GM19397 (cell line): ENCODE data around the gene HNF1B.

Source experiments
- ATAC-seq: cut with Tn5 transposase; IDR thresholded peaks from one replicate; pipeline ENCODE4 v1.9.1; 2021; ENCODE audit warnings: mild to moderate bottlenecking, moderate library complexity; ENCODE audit not compliant: unreplicated experiment

The HNF1B gene

GRCh38 chr17:37762666-37763065, 17.8 kb upstream of the HNF1B start:
- ATAC-seq, result no peak

DNA sequence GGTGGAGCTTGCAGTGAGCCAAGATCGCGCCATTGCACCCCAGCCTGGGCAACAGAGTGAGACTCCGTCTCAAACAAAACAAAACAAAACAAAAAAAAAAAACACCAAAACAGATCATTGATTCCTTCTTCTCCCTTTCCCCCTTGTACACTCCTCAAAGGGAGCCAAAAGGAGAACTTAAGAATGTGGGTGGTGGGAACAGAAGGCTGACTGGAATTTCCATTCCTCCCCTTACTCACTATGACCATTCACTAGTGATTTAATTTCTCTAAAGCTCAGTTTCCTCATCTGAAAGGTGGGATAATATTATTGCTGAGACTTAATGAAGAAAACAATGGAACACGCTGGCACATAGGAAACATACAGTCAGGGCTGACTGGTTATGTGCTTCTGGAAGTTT, 17.1 kb upstream of the HNF1B start:
- ATAC-seq, result no peak

- ATAC-seq, result no peak
Measured at GRCh38 chr17:37761059-37761458, 16.2 kb upstream of the HNF1B start.

DNA sequence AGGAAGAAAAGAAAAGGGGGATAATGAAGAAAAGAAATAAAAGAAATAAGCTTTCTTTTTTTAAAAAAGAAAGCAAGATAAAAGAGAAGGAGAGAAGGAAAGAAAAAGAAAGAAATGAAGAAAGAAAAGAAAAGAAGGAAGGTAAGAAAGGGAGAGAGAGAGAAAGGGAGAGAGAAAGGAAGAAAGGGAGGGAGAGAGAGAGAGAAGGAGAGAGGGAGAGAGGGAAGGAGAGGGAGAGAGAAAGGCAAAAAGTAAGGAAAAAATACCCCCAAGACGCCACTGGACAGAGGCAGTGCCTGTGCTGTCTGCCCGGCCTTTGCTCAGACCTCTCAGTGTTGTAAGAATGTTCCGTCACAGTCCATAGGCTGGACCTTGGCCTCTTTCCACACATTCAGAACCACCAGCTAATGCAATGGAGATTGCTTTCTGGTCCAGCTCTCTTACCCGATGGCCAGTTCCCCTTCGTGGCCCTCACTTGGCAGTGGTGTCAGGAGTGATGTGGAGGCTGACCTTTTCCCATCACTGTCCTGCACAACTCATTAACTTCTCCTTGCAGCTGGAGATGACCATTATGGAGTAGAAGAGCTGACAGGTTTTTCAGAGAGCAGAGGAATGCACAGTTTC, 14.3 kb upstream of the HNF1B start:
- no peak for ATAC-seq

GRCh38 chr17:37756051-37756450, 11.2 kb upstream of the HNF1B start:
- no peak for ATAC-seq

- no peak for ATAC-seq
Measured at GRCh38 chr17:37755455-37755854, 10.6 kb upstream of the HNF1B start.

DNA sequence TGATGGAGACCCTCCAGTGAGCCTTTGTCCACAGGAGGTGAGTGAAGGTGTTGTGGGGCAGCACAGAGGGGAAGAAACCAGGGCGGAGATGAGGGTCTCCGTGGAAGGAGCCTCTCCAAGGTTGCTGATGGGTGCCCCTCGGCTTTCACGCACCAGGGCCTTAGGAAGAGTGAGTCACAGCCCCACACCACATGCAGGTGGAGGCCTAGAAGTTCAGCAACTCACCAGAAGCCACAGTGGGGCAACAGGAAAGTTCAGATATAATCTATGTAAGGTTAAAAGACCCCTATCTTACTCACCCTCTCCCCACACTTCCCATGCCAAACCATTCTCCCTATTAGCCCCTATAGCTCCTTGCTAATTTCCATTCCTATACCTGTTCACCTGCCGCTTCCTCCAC, 9.5 kb upstream of the HNF1B start:
- no peak for ATAC-seq

GRCh38 chr17:37752482-37752881, 7.6 kb upstream of the HNF1B start:
- no peak for ATAC-seq

GRCh38 chr17:37750768-37751475, 6.1 kb upstream of the HNF1B start:
- ATAC-seq, result no peak

GRCh38 chr17:37750292-37750691, 5.4 kb upstream of the HNF1B start:
- no peak for ATAC-seq

DNA sequence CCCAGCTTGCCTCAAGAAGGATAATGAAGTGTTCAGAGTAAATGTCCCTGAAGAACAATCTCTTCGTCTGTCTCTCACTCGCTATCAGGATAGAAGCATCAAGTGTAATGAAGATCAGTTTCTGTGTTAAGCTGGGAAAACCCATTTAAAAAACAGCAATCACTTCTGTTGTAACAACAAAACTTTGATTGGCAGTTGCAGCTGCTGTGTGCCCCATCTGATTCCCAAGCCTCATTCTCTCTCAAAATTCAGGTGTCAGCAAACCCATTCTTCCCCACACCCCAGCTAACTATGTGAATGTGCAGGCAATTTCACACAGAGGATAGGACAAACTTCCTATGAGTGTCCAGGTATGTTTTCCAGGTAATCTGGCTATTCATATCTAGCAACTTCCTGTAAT, 2.4 kb upstream of the HNF1B start:
- ATAC-seq, result no peak

DNA sequence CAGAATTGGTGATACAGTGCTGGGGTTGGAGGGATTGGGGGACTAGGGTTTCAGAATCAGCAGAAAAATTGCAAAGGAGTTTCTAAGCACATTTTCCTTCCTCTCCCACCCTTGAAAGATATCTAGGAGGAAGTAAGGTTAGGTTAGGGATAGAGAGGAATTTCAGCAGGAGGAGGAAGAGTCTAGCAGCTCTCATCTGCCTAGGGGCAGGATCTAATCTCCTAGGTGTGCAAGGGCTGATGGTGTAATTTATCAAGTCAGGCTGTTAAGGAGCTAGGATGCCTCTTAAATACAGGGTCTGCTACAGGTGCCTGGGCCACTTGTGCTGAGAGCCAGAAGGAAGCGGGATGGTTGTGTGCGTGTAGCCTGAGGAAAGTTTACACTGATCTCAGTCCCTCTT, 1.8 kb upstream of the HNF1B start:
- ATAC-seq, result no peak

DNA sequence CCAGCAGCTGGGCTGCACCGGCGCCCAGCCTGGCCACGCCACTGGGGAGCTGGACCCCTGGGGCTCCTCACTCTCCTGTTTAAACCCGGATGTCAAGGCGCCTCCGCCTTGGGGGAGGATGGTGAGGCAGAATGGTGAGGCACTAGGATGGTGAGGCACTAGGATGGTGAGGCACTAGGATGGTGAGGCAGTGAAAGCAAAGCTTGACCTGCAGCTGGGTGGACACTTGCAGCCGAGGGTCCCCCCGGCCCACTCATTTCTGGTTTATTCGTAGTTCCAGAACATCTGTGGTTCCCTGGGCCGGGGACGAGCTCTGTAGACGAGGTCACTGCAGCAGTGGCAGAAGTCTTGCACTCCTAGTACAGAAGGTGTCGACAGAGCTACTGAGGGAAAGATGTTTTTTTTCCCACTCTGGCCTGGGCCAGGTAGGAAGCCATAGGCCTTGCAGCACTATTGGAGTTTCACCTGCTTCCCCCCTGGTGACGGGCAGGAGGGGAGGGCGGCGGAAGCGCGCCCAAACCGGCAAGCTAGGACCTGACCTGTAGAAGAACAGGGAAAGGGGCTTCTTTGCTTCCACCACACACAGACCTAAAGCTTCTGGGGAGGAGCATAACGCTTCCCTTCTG, 1.1 kb upstream of the HNF1B start:
- no peak for ATAC-seq

DNA sequence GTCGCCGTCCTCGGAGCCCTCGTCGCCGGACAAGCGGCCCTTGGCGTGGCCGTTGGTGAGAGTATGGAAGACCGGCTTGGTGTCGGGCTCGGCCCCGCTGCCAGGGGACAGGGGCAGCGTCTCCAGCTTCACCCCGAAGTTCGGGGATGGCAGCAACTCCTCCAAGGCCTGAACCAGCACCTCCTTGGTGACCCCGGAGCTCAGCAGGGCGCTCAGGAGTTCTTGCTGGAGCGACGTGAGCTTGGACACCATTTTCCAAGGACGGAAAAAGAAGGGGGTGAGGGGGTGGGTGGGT, 279 bp downstream of the HNF1B start:
- no peak for ATAC-seq

GRCh38 chr17:37743875-37744632, 805 bp downstream of the HNF1B start:
- no peak for ATAC-seq

DNA sequence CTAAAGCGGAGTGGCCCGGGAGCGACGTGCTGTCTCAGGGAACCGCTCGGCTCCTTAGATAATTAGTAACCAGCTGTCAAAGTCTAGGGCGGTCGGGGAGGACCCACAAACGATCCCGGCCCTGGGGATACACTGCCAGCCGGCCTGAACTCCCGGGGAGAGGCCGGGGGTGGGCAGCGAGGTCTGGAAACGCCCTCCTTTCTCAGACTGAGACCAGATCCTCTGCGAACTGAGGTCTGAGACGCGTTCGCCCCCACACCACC, 1.3 kb downstream of the HNF1B start:
- no peak for ATAC-seq

- no peak for ATAC-seq
Measured at GRCh38 chr17:37742762-37743611, 1.9 kb downstream of the HNF1B start.

GRCh38 chr17:37742116-37742761, 2.6 kb downstream of the HNF1B start:
- no peak for ATAC-seq

DNA sequence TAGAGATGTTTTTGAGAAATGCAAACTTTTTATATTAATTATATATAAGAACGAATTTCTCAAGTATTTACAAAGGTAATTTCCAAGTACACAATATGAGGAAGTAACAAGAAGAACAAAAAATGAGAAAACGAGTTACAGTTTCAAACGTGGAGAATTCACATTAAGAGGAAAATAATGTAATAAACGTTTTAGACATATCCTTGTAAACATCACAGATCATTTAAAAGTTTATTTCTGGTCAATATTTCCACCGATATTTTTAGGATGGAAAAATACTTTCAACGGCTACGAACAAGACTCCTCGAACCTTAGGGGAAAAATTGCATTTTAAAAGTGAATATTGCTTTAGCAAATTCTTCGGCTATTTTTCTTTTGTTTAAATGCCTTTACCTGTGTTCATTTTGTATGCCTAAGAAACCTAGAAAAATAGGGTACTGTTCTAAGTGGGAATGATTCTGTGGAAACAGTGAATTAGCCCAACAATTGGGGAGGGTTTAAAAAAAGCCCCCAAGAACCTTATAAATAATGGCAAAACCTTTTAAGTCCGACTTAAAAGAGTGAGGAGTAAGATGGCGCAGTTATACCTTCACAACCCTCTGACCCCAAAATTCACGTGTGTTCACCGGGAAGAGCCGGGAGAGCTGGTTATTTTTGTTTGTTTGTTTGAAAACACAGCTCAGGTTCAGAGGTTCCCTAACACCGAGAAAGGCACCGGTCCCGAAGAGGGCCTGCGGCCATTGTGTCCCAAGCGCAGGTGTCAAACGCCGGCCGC, 3.3 kb downstream of the HNF1B start:
- ATAC-seq, result no peak

- ATAC-seq, result no peak
Measured at GRCh38 chr17:37740915-37741314, 3.9 kb downstream of the HNF1B start.
